GM21447 (cell line): Measurements from ENCODE around the gene BTNL9.
"Not testable (repeated sequence)": the region's sequence is repeated elsewhere in the genome, so short reads cannot be mapped to it uniquely, and the experiment has no call there.

Experiments
- ATAC-seq: cut with Tn5 transposase; IDR thresholded peaks from one replicate; pipeline ENCODE4 v1.9.1; 2021; ENCODE audit not compliant: unreplicated experiment

The BTNL9 gene

DNA sequence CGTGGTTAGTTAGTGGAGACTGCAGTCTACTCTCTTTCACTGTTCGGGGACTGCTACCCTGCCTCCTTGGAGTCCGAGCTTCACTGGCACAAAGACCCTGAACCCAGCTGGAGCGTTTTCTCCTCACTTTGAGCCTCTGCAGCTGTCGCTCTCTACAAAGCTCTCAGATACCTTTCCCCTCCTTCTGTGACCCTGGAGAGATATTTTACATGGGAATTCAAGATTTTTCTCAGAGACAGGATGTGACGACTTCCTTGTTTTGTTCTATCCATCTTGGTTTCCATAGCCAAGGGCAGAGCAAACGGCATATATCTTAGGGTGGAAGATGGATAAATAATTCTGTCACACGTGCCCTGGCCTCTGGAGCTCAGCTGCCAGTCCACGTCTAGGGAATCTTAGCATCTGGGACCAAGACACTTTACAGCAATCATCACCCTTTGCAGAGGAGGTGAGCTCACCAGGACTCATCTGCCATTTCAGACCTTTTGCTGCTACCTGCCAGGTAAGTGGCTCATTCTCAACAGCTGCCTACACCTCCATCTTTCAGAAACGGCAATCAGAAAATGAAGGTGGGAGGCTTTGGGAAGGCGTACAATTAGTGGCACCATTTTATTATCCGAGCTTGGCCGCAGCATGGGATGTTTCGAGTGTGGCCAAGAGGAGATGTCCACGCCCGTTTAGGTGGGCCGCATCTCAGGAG, at the start of gene BTNL9:
TSS of gene BTNL9 (plus strand) at position 336 of the 700 bp plus-strand sequence. CDS start 5,224 bp downstream, outside the sequence.
- ATAC-seq = no peak

GRCh38 chr5:180990882-180991242, 49.2 kb upstream of the BTNL9 start:
- no peak for ATAC-seq

DNA sequence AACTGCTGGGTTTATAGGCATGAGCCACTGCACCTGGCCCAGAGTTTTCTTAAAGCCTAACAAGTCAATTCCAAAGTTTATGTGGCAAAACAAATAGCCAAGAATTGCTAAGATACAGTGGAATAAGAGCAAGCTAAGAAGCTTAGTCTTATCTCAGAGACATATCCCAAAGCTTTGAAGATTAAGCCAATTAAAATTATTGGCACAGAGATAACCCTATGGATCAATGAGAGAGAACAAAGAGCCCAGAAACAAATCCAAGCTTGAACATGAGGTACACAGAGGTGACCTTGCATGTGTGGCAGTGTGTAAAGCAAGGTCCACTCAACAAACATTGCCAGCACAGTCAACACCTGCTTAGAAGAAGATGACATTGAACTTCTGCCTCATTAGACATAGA, 38.1 kb upstream of the BTNL9 start:
- ATAC-seq = no peak

DNA sequence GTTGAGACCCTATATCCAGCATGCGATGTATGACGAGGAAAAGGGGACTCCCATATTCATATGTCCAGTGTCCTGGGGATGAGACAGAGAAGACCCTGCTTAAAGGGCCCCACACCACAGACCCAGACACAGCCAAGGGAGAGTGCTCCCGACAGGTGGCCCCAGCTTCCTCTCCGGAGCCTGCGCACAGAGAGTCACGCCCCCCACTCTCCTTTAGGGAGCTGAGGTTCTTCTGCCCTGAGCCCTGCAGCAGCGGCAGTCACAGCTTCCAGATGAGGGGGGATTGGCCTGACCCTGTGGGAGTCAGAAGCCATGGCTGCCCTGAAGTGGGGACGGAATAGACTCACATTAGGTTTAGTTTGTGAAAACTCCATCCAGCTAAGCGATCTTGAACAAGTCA, 34.3 kb upstream of the BTNL9 start:
- ATAC-seq = no peak

DNA sequence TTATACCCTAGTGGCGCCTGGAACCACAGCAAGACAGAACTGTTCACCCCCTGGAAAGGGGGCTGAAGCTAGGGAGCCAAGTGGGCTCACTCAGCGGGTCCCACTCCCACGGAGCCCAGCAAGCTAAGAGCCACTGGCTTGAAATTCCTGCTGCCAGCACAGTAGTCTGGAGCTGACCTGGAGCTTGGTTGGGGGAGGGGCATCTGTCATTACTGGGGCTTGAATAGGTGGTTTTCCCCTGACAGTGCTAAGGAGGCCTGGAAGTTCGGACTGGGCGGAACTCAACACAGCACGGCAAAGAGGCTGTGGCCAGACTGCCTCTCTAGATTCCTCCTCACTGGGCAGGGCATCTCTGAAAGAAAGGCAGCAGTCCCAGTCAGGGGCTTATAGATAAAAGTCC, 31.9 kb upstream of the BTNL9 start:
- no peak for ATAC-seq

DNA sequence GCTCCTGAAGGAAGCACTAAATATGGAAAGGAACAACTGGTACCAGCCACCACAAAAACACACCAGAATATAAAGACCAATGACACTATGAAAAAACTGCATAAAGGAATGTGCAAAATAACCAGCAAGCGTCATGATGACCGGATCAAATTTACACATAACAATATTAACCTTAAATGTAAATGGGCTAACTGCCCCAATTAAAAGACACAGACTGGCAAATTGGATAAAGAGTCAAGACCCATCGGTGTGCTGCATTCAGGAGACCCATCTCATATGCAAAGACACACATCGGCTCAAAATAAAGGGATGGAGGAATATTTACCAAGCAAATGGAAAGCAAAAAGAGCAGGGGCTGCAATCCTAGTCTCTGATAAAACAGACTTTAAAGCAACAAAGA, 30.0 kb upstream of the BTNL9 start:
- not testable (repeated sequence) for ATAC-seq

GRCh38 chr5:181014654-181015053, 25.4 kb upstream of the BTNL9 start:
- not testable (repeated sequence) for ATAC-seq

DNA sequence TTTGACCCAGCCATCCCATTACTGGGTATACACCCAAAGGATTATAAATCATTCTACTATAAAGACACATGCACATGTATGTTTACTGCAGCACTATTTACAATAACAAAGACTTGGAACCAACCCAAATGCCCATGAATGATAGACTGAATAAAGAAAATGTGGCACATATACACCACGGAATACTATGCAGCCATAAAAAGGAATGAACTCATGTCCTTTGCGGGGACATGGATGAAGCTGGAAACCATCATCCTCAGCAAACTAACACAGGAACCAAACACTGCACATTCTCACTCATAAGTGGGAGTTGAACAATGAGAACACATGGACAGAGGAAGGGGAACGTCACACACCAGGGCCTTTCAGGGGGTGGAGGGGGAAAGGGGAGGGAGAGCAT, 22.6 kb upstream of the BTNL9 start:
- not testable (repeated sequence) for ATAC-seq

DNA sequence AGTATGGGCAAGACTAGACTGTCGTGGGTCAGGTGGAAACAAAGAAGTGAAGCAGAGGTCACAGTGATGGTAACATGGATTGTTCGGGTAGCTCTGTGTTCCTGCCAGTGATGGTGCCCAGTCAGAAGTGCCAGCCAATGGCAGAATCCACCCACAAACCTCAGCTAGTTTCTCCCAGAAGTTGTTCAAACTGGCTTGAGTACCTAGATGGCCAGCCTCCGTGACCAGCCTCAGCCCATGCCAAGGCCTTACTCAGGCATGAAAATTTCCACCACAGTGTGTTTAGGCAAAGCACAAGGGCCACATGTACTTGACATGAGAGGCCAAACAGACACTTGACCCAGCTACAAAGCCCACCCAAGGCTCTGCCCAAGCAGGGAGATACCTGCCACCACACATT, 19.4 kb upstream of the BTNL9 start:
- no peak for ATAC-seq

- no peak for ATAC-seq
Observed at GRCh38 chr5:181024245-181025064, 15.6 kb upstream of the BTNL9 start.

GRCh38 chr5:181027452-181028031, 12.5 kb upstream of the BTNL9 start:
- ATAC-seq = no peak

DNA sequence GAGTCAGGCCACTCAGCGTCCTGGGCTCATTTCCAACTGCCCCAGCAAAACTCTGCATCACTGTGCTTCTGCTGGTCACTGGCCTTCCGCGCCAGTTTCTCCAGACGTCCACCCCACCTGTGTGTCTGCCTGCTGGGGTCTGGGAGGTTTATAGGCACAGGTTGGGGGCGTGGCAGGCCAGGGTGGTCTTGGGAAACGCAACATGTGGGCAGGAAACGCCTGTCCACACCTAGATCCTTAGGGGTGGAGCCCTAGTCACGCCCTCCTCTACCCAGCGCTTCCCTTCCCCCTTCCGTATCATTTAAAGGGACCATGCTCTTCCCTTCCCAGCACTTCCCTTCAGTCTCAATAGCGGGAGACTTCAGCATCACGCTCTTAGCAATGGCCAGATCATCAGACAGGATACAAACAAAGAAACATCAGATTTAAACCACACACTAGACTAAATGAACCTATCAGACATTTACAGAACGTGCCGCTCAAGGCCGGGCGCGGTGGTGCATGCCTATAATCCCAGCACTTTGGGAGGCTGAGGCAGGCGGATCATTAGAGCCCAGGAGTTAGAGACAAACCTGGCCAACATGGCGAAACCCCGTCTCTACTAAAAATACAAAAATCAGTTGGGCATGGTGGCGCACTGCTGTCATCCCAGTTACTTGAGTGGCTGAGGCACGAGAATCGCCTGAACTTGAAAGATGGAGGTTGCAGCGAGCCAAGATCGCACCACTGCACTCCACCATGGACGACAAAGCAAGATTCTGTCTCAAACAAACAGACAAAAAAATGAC, 11.8 kb upstream of the BTNL9 start:
- no peak for ATAC-seq

GRCh38 chr5:181031716-181032115, 8.3 kb upstream of the BTNL9 start:
- ATAC-seq = no peak

GRCh38 chr5:181035991-181036815, 3.9 kb upstream of the BTNL9 start:
- no peak for ATAC-seq

DNA sequence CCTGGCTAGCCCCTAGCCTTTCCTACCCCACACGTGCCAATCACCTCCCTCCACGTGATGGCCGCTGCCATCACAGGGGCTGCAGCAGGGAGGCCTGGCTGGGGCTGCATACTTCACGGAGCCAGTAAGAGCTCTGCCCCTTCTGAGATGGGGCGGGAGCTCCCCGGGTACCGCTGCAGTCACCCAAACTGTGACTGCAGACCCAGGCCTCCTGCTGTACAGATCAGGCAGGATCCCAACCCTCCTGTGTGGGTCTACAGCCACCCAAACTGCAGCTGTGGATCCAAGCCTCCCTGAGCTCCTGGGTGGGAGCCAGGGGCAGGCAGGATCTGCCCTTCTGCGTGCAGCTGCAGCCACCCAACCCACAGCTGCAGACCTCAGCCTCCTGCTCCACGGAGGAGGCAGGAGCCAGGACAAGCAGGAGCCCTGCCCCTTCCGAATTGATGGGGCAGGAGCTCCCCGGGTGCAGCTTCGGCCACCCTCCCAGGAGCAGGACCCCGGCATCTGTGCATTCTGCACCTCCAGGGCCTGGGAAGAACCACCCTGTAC, 3.2 kb upstream of the BTNL9 start:
- no peak for ATAC-seq

- no peak for ATAC-seq
Observed at GRCh38 chr5:181037365-181037861, 2.7 kb upstream of the BTNL9 start.

DNA sequence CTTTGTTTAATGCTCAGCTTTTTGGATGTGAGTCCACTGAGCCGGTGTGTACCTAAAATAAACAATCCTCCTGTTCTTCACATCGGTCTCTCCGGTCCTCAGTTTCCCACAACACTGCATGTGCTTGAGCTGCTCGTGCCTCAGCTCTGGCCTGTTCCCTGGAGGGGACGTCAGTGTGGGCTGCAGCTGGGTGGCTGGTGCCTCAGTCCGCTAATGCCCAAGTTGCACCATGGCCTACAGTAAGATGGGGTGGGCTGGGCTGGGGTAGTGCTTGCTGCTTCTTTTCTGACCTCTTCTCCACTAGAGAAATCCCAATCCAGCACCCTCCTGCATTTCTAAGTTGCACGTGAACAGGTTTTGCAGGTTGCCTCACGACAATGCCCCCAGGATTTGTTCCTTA, 595 bp upstream of the BTNL9 start:
- ATAC-seq = no peak

- no peak for ATAC-seq
Observed at GRCh38 chr5:181040631-181040945, 522 bp downstream of the BTNL9 start.

GRCh38 chr5:181041043-181041442, 977 bp downstream of the BTNL9 start:
- ATAC-seq = no peak

GRCh38 chr5:181042036-181042713, 2.1 kb downstream of the BTNL9 start:
- no peak for ATAC-seq
